NB4 (cell line): Measurements from ENCODE around the gene UBL7.

ENCODE experiments used
- DNase-seq: peaks from one replicate; pipeline ENCODE4 v3.0.0; 2010; ENCODE audit warnings: low read depth
- H3K4me3 ChIP-seq: one replicate; pipeline ENCODE4 v1.5.1; 2011; ENCODE audit warnings: mild to moderate bottlenecking, low read depth, low read length, moderate library complexity
- CTCF ChIP-seq: IDR thresholded peaks from one replicate; pipeline ENCODE4 v1.5.1; 2012; ENCODE audit warnings: low read depth, low read length
- MAX ChIP-seq: IDR thresholded peaks from 2 replicates; pipeline ENCODE4 v1.6.1; 2011; ENCODE audit warnings: low read depth, low read length
- MYC ChIP-seq: IDR thresholded peaks from 2 replicates; pipeline ENCODE4 v1.6.1; 2011; ENCODE audit warnings: low read depth, low read length
- POLR2A ChIP-seq: IDR thresholded peaks from 2 replicates; pipeline ENCODE4 v1.6.1; 2011; ENCODE audit warnings: mild to moderate bottlenecking; ENCODE audit not compliant: insufficient read length; ENCODE audit errors: extremely low read depth

UBL7 gene

GRCh38 chr15:74414603-74415338 is 46.2 kb downstream of the UBL7 start:
- no peak for TF ChIP-seq MYC
- TF ChIP-seq CTCF, result no peak
- no peak for TF ChIP-seq POLR2A
- no peak for TF ChIP-seq MAX

GRCh38 chr15:74414081-74414580 is 46.8 kb downstream of the UBL7 start:
- no peak overlapping the region for H3K4me3 ChIP-seq
- no peak for DNase-seq
- no peak for TF ChIP-seq MYC
- no peak for TF ChIP-seq CTCF
- TF ChIP-seq MAX, result no peak

More at GRCh38 chr15:74414603-74415338, 46.2 kb downstream of the UBL7 start:
- DNase-seq, result peak; percentile 65
- H3K4me3 ChIP-seq, result no peak overlapping the region

GRCh38 chr15:74413350-74414080 is 47.4 kb downstream of the UBL7 start:
- H3K4me3 ChIP-seq, result no peak overlapping the region
- DNase-seq, result no peak
- no peak for TF ChIP-seq CTCF
- no peak for TF ChIP-seq POLR2A
- TF ChIP-seq MAX, result no peak

- no peak for TF ChIP-seq CTCF
- H3K4me3 ChIP-seq, result no peak overlapping the region
- no peak for DNase-seq
Observed at GRCh38 chr15:74412159-74412558, 48.8 kb downstream of the UBL7 start.

- no peak overlapping the region for H3K4me3 ChIP-seq
- no peak for TF ChIP-seq MAX
- TF ChIP-seq CTCF, result no peak
- TF ChIP-seq MYC, result no peak
- no peak for TF ChIP-seq POLR2A
- DNase-seq, result no peak
Observed at GRCh38 chr15:74411686-74412085, 49.3 kb downstream of the UBL7 start.

- no peak for DNase-seq
- no peak overlapping the region for H3K4me3 ChIP-seq
- TF ChIP-seq MAX, result no peak
- TF ChIP-seq POLR2A, result no peak
- TF ChIP-seq MYC, result no peak
Observed at GRCh38 chr15:74410502-74410901, 50.5 kb downstream of the UBL7 start.
